Breast epithelium (tissue), 4 donors: Measurements from ENCODE around the gene CENPM. TPM values are rescaled to one million over a fixed set of nuclear protein-coding genes. Genes with fewer than 3 reads are reported as not detected.

Experiments
- DNase-seq, 2 donors: peaks; one replicate each; pipeline ENCODE4 v3.0.0-alpha.2; 2019; ENCODE audit warnings: low spot score in 2 of 2
- H3K27ac ChIP-seq, 2 donors: fragments of 200-600 bp; sonication (generic) in 1 of 2; one replicate each; pipeline ENCODE4 v1.5.1; 2016 to 2019; ENCODE audit warnings: mild to moderate bottlenecking in 1 of 2
- H3K27me3 ChIP-seq, 2 donors: fragments of 200-600 bp; sonication (generic) in 1 of 2; one replicate each; pipeline versions ENCODE4 v1.5.1 to v1.6.0; 2017 to 2019; ENCODE audit warnings: control low read depth in 1 of 2, mild to moderate bottlenecking in 1 of 2
- H3K36me3 ChIP-seq: fragments of 200-600 bp; one replicate; pipeline ENCODE4 v1.5.1; 2019
- H3K4me1 ChIP-seq, 2 donors: fragments of 200-600 bp; sonication (generic); one replicate each; pipeline ENCODE4 v1.5.1; 2016 to 2019; ENCODE audit warnings: control low read depth in 1 of 2
- H3K4me3 ChIP-seq, 3 donors: fragments of 200-600 bp; sonication (generic); 1 replicate in 2 of 3; 2 replicates in 1 of 3; pipeline ENCODE4 v1.5.1; 2016 to 2019; ENCODE audit warnings: mild to moderate bottlenecking in 3 of 3, moderate library complexity in 2 of 3
- H3K9me3 ChIP-seq, 2 donors: fragments of 200-600 bp; sonication (generic) in 1 of 2; one replicate each; pipeline ENCODE4 v1.5.1; 2016 to 2019; ENCODE audit warnings: control low read depth in 1 of 2
- POLR2A ChIP-seq: fragments of 450-650 bp; IDR thresholded peaks from one replicate; pipeline ENCODE4 v1.6.1; 2016; ENCODE audit warnings: antibody characterized with exemption, mild to moderate bottlenecking, moderate library complexity
- POLR2AphosphoS5 ChIP-seq, 3 donors: sonication (generic); formaldehyde crosslinking; IDR thresholded peaks; one replicate each; pipeline ENCODE4 v1.6.1; 2017; ENCODE audit warnings: antibody characterized with exemption in 3 of 3
- intact Hi-C: fragments of 100-400 bp; cut with DNase I; formaldehyde crosslinking; loops from one replicate; pipeline ENCODE4 v1.15.1; 2023; ENCODE audit warnings: low total_unique reads
- total RNA-seq, 3 donors: library from RNA; depleted of rRNA; stranded (reverse); fragments of >200 nt; gene quantifications; one replicate each; pipeline ENCODE4 v1.1.0, GENCODE V29; 2016
- TF ChIP-seq, protein P1 (sequence below), 3 donors: fragments of 450-650 bp; IDR thresholded peaks; one replicate each; pipeline ENCODE4 v1.5.1; 2016 to 2017; ENCODE audit warnings: antibody characterized with exemption in 3 of 3, mild to moderate bottlenecking in 3 of 3, moderate library complexity in 3 of 3

CENPM gene
- total RNA-seq, 3 donors from 2014 or later, result 1.5 to 2.9 (median 1.9) TPM

DNA sequence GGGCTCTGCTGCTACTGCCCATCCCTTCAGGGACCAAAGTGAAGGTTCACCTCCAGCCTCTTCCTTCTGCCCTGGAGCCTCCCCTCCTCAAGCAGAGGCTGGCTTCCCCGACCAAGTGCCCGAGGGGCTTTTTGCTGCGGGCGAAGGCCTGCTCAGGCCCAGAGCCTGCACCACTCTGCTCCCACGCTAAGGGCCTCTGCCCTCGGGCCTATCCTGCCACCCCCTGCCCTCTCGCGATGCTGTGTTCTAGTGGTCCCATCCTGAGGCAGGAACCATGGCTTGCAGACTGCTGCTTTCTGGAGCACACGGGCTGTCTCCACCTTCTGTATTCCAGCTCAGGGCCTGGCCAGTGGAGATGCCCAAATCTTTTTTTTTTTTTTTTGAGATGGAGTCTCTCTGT, 11.4 kb downstream of the CENPM start:
- intact Hi-C loops, result no loop called here
- DNase-seq, result no peak
- TF ChIP-seq POLR2A (no peak), POLR2AphosphoS5 (IDR thresholded peaks at IDR 0.05) (no peak)
- TF ChIP-seq, protein P1, sequence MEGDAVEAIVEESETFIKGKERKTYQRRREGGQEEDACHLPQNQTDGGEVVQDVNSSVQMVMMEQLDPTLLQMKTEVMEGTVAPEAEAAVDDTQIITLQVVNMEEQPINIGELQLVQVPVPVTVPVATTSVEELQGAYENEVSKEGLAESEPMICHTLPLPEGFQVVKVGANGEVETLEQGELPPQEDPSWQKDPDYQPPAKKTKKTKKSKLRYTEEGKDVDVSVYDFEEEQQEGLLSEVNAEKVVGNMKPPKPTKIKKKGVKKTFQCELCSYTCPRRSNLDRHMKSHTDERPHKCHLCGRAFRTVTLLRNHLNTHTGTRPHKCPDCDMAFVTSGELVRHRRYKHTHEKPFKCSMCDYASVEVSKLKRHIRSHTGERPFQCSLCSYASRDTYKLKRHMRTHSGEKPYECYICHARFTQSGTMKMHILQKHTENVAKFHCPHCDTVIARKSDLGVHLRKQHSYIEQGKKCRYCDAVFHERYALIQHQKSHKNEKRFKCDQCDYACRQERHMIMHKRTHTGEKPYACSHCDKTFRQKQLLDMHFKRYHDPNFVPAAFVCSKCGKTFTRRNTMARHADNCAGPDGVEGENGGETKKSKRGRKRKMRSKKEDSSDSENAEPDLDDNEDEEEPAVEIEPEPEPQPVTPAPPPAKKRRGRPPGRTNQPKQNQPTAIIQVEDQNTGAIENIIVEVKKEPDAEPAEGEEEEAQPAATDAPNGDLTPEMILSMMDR (IDR thresholded peaks at IDR 0.05), result no peak
- Histone ChIP-seq H3K4me1 (no peaks in the 10 kb centered on the region), H3K27ac (no peak overlapping the region), H3K4me3 (no peak overlapping the region), H3K9me3 (no peaks in the 10 kb centered on the region), H3K36me3 (no peaks in the 10 kb centered on the region), H3K27me3 (no peaks in the 10 kb centered on the region)

DNA sequence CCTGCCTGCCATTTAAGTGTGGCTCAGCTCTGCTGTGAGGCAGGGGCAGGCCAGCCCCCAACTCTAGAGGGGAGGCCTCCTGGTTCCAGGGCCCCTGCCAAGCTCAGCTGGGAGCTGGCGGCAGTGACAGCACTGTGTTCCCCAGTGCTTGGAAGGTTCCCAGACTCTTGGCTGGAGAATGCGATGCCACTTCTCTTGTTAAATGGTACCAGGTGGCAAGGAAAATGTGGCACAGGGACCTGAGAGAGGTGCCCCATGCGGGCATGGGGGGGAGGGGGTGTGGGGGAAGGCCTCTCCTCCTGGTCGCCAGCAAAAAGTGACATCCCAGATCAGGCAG, 12.0 kb downstream of the CENPM start:
- DNase-seq, result no peak
- intact Hi-C loops, result no loop called here
- H3K27ac ChIP-seq, result no peak overlapping the region
- TF ChIP-seq POLR2AphosphoS5 (IDR thresholded peaks at IDR 0.05) (no peak), POLR2A (no peak)
- TF ChIP-seq, protein P1 (IDR thresholded peaks at IDR 0.05), result no peak
- no peaks in the 10 kb centered on the region for H3K9me3 ChIP-seq
- no peak overlapping the region for H3K4me3 ChIP-seq
- H3K27me3 ChIP-seq, result no peaks in the 10 kb centered on the region
- no peaks in the 10 kb centered on the region for H3K4me1 ChIP-seq
- H3K36me3 ChIP-seq, result no peaks in the 10 kb centered on the region

DNA sequence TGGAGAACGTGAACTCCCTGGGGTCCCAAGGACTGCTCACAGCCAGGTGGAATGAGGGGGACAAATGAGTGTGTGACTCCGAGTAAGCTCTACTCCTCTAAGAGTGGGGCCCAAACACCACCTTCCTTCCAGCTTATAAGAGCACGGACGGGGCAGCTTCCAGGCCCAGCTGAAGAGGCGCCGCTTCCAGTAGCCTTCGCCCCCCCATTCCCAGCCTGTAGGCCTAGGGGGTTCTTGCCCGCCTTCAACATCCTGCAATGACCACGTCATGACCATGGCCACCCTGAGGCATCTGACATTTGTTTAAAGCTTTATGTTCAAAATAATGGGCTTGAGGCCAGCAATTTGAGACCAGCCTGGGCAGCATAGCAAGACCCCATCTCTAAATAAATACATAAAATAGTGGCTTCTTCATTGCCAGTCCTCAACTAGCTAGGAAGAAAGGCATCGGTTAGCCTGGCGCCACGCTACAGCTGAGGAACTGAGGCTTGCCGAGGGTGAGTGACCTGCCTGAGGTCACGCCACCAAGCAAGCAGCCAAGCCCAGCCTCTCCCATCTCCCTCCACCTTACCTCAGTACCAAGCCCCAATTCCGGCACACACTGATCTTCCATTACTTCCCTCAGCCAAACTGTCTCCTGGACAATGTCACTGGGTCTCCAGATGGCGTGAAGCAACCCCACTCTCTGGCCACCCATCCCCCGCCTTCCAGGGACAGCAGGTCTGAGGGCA, 12.5 kb downstream of the CENPM start:
- Histone ChIP-seq H3K9me3 (no peaks in the 10 kb centered on the region), H3K27me3 (no peaks in the 10 kb centered on the region), H3K36me3 (no peaks in the 10 kb centered on the region), H3K4me1 (no peaks in the 10 kb centered on the region), H3K4me3 (no peak overlapping the region), H3K27ac (no peak overlapping the region)
- no peak for DNase-seq
- TF ChIP-seq, protein P1 (IDR thresholded peaks at IDR 0.05), result no peak
- no peak for TF ChIP-seq POLR2A
- no peak for TF ChIP-seq POLR2AphosphoS5 (IDR thresholded peaks at IDR 0.05)
- intact Hi-C loops, result no loop called here

DNA sequence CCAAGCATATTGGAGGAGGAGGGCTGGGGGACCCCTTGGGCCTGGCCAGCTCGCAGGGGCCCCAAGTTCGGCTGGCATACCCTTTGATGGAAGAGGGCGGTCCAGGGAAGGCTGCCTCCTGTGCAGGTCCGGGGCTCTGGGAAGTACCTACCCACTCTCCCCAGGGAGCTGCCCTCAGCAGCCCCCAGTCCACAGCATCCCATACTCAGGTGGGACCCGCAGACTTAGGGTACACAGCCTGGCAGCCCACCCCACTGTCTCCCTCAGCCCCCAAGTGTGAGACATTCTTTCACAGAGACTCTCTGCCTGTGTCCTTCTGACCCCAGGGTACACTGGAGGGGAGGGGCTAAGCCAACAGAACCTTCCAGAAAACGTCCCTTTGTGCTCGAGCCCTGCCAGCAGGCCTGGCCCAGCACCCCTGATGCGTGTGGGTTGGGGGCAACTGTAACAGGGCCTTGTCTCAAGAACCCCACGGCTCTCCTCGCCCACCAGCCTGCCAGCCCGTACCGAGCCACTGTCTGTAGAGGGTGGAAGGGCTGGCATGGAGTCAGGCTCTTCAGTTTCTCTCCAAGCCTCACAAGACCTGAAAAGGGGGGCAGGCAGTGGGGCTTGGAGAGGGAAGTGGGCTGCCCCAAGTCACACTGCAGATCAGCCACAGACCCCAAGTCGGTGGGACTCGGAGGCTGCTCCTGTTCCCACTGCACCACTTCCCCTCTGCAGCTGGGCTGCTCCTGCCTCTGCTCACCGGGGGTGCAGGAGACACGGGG, 13.4 kb downstream of the CENPM start:
- TF ChIP-seq POLR2AphosphoS5 (IDR thresholded peaks at IDR 0.05) (no peak), POLR2A (no peak)
- TF ChIP-seq, protein P1 (IDR thresholded peaks at IDR 0.05), result no peak
- Histone ChIP-seq H3K36me3 (no peaks in the 10 kb centered on the region), H3K4me3 (no peak overlapping the region), H3K27ac (no peak overlapping the region), H3K9me3 (no peaks in the 10 kb centered on the region), H3K27me3 (no peaks in the 10 kb centered on the region), H3K4me1 (no peaks in the 10 kb centered on the region)
- DNase-seq, result no peak
- intact Hi-C loops, result no loop called here

DNA sequence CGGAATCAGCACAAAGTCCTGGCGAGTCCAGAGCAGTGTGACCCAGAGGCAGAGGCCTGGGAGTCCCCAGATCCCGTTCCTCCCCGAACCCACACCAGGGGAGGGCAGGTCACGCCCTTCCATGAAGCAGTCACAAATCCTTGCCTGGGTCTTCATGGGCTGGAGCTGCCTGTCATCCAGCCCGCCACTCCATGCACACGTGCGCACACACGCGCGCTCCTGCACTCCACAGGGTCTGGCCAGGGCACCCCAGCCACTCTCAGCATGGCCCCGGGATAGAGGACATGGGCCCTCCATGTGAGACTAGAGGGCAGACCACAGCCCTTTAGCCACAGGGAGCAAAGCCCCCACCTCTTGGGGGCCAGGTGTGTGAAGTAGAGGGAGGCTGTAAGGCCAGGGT, 14.6 kb downstream of the CENPM start:
- no peak overlapping the region for H3K27ac ChIP-seq
- intact Hi-C loops, result no loop called here
- no peaks in the 10 kb centered on the region for H3K4me1 ChIP-seq
- H3K36me3 ChIP-seq, result no peaks in the 10 kb centered on the region
- H3K4me3 ChIP-seq, result no peak overlapping the region
- no peaks in the 10 kb centered on the region for H3K27me3 ChIP-seq
- TF ChIP-seq, protein P1 (IDR thresholded peaks at IDR 0.05), result no peak
- TF ChIP-seq POLR2AphosphoS5 (IDR thresholded peaks at IDR 0.05) (no peak), POLR2A (no peak)
- H3K9me3 ChIP-seq, result no peaks in the 10 kb centered on the region
- no peak for DNase-seq
